H1 (cell line): ENCODE measurements around the gene ZBTB8B. TPM values are rescaled to one million over a fixed set of nuclear protein-coding genes. Genes with fewer than 3 reads are reported as not detected.
"Not testable (repeated sequence)": the region's sequence is repeated elsewhere in the genome, so short reads cannot be mapped to it uniquely, and the experiment has no call there.

Experiments
- CTCF ChIA-PET: fragments of 300-600 bp; sonication (Branson Sonifier 250); formaldehyde crosslinking; loops from one replicate; lab custom pipeline; 2021; ENCODE audit not compliant: partially characterized antibody; lab: Charles Lee
- POLR2A ChIA-PET: fragments of 300-600 bp; sonication (Branson Sonifier 250); formaldehyde crosslinking; loops from one replicate; lab custom pipeline; 2021; ENCODE audit warnings: inconsistent platforms; ENCODE audit not compliant: partially characterized antibody; lab: Charles Lee
- DNase-seq, 2 experiments: peaks; one replicate each; pipeline versions ENCODE4 v3.0.0 to v3.0.0-alpha.2; 2010 to 2022; ENCODE audit warnings: low spot score in 2 of 2, low read depth in 1 of 2, mixed read lengths in 1 of 2
- FAIRE-seq: peaks from 2 replicates; lab custom pipeline; 2011; peaks lifted over from hg19 to GRCh38; lab: Jason Lieb, UNC
- H2AFZ ChIP-seq: 2 replicates; pipeline ENCODE4 v1.8.1; 2012; ENCODE audit warnings: low read length, inconsistent platforms
- H2AK5ac ChIP-seq: 2 replicates; pipeline ENCODE4 v1.6.1; 2013; ENCODE audit warnings: low read depth, low read length
- H2BK120ac ChIP-seq: replicated peaks from 2 replicates; pipeline ENCODE3; 2013; ENCODE audit warnings: low read depth, low read length, inconsistent platforms
- H2BK12ac ChIP-seq: 2 replicates; pipeline ENCODE4 v1.6.1; 2013; ENCODE audit warnings: low read depth, low read length
- H2BK15ac ChIP-seq: 2 replicates; pipeline ENCODE4 v1.6.1; 2013; ENCODE audit warnings: low read length
- H2BK20ac ChIP-seq: 2 replicates; pipeline ENCODE4 v1.6.1; 2013; ENCODE audit warnings: low read length
- H2BK5ac ChIP-seq: 2 replicates; pipeline ENCODE4 v1.6.1; 2013; ENCODE audit warnings: low read depth, low read length
- H3K14ac ChIP-seq: 2 replicates; pipeline ENCODE4 v1.6.1; 2013; ENCODE audit warnings: inconsistent platforms; ENCODE audit not compliant: insufficient read length
- H3K18ac ChIP-seq: 2 replicates; pipeline ENCODE4 v1.6.1; 2013; ENCODE audit warnings: low read length; ENCODE audit errors: extremely low read depth
- H3K23ac ChIP-seq: 2 replicates; pipeline ENCODE4 v1.6.1; 2013; ENCODE audit warnings: inconsistent platforms; ENCODE audit not compliant: insufficient read length
- H3K23me2 ChIP-seq: 2 replicates; pipeline ENCODE4 v1.6.1; 2013; ENCODE audit warnings: low read depth, low read length
- H3K27ac ChIP-seq: 2 replicates; pipeline ENCODE4 v1.6.1; 2011; ENCODE audit warnings: low read depth, low read length, inconsistent platforms
- H3K27me3 ChIP-seq, 4 experiments: replicated peaks in 1 of 4; 1 replicate in 1 of 4; 2 replicates in 3 of 4; pipeline versions ENCODE4 v1.6.1 to v1.8.1; 2011 to 2013; ENCODE audit warnings: low read length in 3 of 4, mild to moderate bottlenecking in 3 of 4, inconsistent platforms in 2 of 4, mixed read lengths in 2 of 4, moderate library complexity in 1 of 4; ENCODE audit not compliant: control insufficient read depth in 3 of 4, insufficient read depth in 3 of 4; ENCODE audit errors: extremely low read depth in 1 of 4
- H3K36me3 ChIP-seq, 4 experiments: 2 replicates each; pipeline versions ENCODE4 v1.6.1 to v1.8.1; 2011 to 2013; ENCODE audit warnings: mild to moderate bottlenecking in 4 of 4, low read length in 3 of 4, moderate library complexity in 2 of 4, control low read depth in 1 of 4, inconsistent platforms in 1 of 4; ENCODE audit not compliant: insufficient read depth in 4 of 4, control insufficient read depth in 2 of 4
- H3K4ac ChIP-seq: replicated peaks from 2 replicates; pipeline ENCODE3; 2013; ENCODE audit warnings: low read length, low read depth, mixed read lengths, inconsistent platforms; ENCODE audit not compliant: insufficient read length
- H3K4me1 ChIP-seq, 4 experiments: replicated peaks in 1 of 4; 1 replicate in 1 of 4; 2 replicates in 3 of 4; pipeline versions ENCODE4 v1.6.1 to v1.8.1; 2011 to 2013; ENCODE audit warnings: low read length in 3 of 4, inconsistent platforms in 2 of 4, mixed read lengths in 1 of 4; ENCODE audit not compliant: insufficient read depth in 4 of 4, control insufficient read depth in 3 of 4
- H3K4me2 ChIP-seq, 2 experiments: 2 replicates each; pipeline versions ENCODE4 v1.6.1 to v1.8.1; 2011 to 2013; ENCODE audit warnings: low read depth in 2 of 2, low read length in 2 of 2, control low read depth in 1 of 2, inconsistent platforms in 1 of 2, mild to moderate bottlenecking in 1 of 2; ENCODE audit not compliant: insufficient read depth in 1 of 2
- H3K4me3 ChIP-seq, 4 experiments: fragments of 200-600, 300-600 bp in 1 of 4; sonication (generic), shearing (Covaris generic), sonication (Bioruptor Twin) in 1 of 4; 2 replicates each; pipeline versions ENCODE4 v1.5.1 to v1.8.1; 2011 to 2016; ENCODE audit warnings: low read length in 4 of 4, low read depth in 3 of 4, control low read depth in 2 of 4, inconsistent platforms in 2 of 4, mild to moderate bottlenecking in 2 of 4, mixed read lengths in 1 of 4, moderate library complexity in 1 of 4; ENCODE audit not compliant: insufficient read depth in 2 of 4; ENCODE audit errors: extremely low read depth in 1 of 4
- H3K56ac ChIP-seq: replicated peaks from 2 replicates; pipeline ENCODE3; 2013; ENCODE audit warnings: low read depth, mild to moderate bottlenecking, mixed read lengths, low read length, inconsistent platforms; ENCODE audit not compliant: insufficient read length
- H3K79me1 ChIP-seq: 2 replicates; pipeline ENCODE4 v1.6.1; 2013; ENCODE audit warnings: low read depth, low read length, control low read depth
- H3K79me2 ChIP-seq, 2 experiments: 2 replicates each; pipeline versions ENCODE4 v1.6.1 to v1.8.1; 2012 to 2013; ENCODE audit warnings: low read length in 2 of 2, mild to moderate bottlenecking in 2 of 2, inconsistent platforms in 1 of 2; ENCODE audit not compliant: insufficient read depth in 2 of 2, control insufficient read depth in 1 of 2
- H3K9ac ChIP-seq, 4 experiments: replicated peaks in 1 of 4; 1 replicate in 1 of 4; 2 replicates in 3 of 4; pipeline versions ENCODE4 v1.6.1 to v1.8.1; 2011 to 2013; ENCODE audit warnings: low read depth in 3 of 4, low read length in 3 of 4, control low read depth in 2 of 4, mild to moderate bottlenecking in 2 of 4, moderate library complexity in 2 of 4, inconsistent platforms in 1 of 4; ENCODE audit errors: extremely low read depth in 1 of 4
- H3K9me3 ChIP-seq, 2 experiments: 2 replicates each; pipeline versions ENCODE4 v1.6.1 to v1.8.1; 2012 to 2013; ENCODE audit warnings: mild to moderate bottlenecking in 2 of 2, moderate library complexity in 2 of 2, control low read depth in 1 of 2, inconsistent platforms in 1 of 2, low read depth in 1 of 2, low read length in 1 of 2, mixed read lengths in 1 of 2; ENCODE audit not compliant: insufficient read depth in 2 of 2
- H4K20me1 ChIP-seq, 2 experiments: replicated peaks in 1 of 2; 2 replicates each; pipeline versions ENCODE3 to v1.8.1; 2011 to 2013; ENCODE audit warnings: inconsistent platforms in 2 of 2, low read length in 2 of 2, mild to moderate bottlenecking in 1 of 2; ENCODE audit not compliant: insufficient read depth in 2 of 2, control insufficient read depth in 1 of 2
- H4K5ac ChIP-seq: 2 replicates; pipeline ENCODE4 v1.6.1; 2013; ENCODE audit warnings: low read length, low read depth, mixed read lengths, inconsistent platforms; ENCODE audit not compliant: insufficient read length
- H4K8ac ChIP-seq: 2 replicates; pipeline ENCODE4 v1.8.0; 2013; ENCODE audit warnings: mild to moderate bottlenecking, moderate library complexity, low read length, inconsistent platforms; ENCODE audit not compliant: insufficient read depth; ENCODE audit errors: extremely low read depth
- H4K91ac ChIP-seq: replicated peaks from 2 replicates; pipeline ENCODE3; 2013; ENCODE audit warnings: low read length, mixed read lengths, inconsistent platforms; ENCODE audit not compliant: insufficient read length
- WGBS, 2 experiments: shearing (Covaris generic) in 1 of 2; methylation state at CpG; one replicate each; pipeline versions ENCODE4 v1.1.6 to v1.1.7; 2013 to 2015; ENCODE audit warnings: low lambda C conversion rate in 2 of 2, mixed read lengths in 2 of 2, inconsistent platforms in 1 of 2, low coverage in 1 of 2, missing lambda C conversion rate in 1 of 2; ENCODE audit not compliant: insufficient replicate concordance in 2 of 2, insufficient coverage in 1 of 2, insufficient read length in 1 of 2; ENCODE audit errors: extremely low coverage in 1 of 2, missing lambda C conversion rate in 1 of 2; 5-methylcytosine and 5-hydroxymethylcytosine counted together
- polyA plus RNA-seq, 7 experiments: library from polyadenylated mRNA; depleted of rRNA in 3 of 7; stranded (reverse) in 5 of 7; unstranded in 2 of 7; fragments of >200 nt in 5 of 7; fragments of 200-250 nt in 2 of 7; gene quantifications; 1 replicate in 5 of 7; 2 replicates in 1 of 7; 4 replicates in 1 of 7; pipeline versions ENCODE4 v1.2.1 to v1.2.3, GENCODE V29; 2011 to 2013; ENCODE audit warnings: missing spikeins in 2 of 7, mixed read lengths in 2 of 7
- total RNA-seq: library from RNA; stranded (reverse); fragmentation: NEBNext Ultra II Directional; extraction: Animal tissue kit (Norgen Biotek cat#: 25700); gene quantifications from 2 replicates; pipeline ENCODE4 v1.2.1, GENCODE V29; 2021

ZBTB8B gene
- total and polyA plus RNA-seq, 2 of the 8 experiments (the other 6 are each of a cell fraction or from before 2014, with no cell fraction given), result 1.3 to 3.7 TPM

DNA sequence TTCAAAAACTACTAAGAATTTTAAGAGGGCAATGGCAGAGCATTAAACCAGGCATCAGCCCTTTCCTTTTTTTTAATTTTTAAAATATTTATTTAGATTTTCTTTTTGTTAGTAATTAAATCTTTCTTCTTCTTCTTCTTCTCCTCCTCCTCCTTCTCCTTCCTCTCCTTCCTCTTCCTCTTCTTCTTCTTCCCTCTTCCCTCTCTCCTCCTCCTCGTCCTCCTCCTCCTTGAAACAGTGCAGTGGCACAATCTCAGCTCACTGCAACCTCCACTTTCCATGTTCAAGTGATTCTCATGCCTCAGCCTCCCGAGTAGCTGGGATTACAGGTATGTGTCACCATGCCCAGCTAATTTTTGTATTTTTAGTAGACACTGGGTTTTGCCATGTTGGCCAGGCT, 1.9 kb upstream of the ZBTB8B start:
- H2AK5ac ChIP-seq, H3K18ac ChIP-seq, H2AFZ ChIP-seq, H3K4me1 ChIP-seq, H2BK12ac ChIP-seq, H3K14ac ChIP-seq, H4K5ac ChIP-seq, H3K27me3 ChIP-seq, H3K27ac ChIP-seq, H3K4ac ChIP-seq, H4K20me1 ChIP-seq, H3K79me1 ChIP-seq, H3K56ac ChIP-seq, H3K9ac ChIP-seq, H3K36me3 ChIP-seq, H3K23ac ChIP-seq, H4K8ac ChIP-seq, H2BK120ac ChIP-seq, H2BK15ac ChIP-seq, DNase-seq, H2BK20ac ChIP-seq, H3K4me3 ChIP-seq, H3K79me2 ChIP-seq, H4K91ac ChIP-seq, H2BK5ac ChIP-seq, FAIRE-seq, H3K4me2 ChIP-seq: not testable (repeated sequence)
- ChIA-PET POLR2A (interaction anchor here (0.9 kb wide), 1 partner anchor 191 kb away, joined by 3 read pairs; no protein-coding TSS in a partner anchor), CTCF (interaction anchor here (0.5 to 1.8 kb wide), 6 partner anchors 14 to 251 kb away, joined by 3 to 8 read pairs (median 4); no protein-coding TSS in a partner anchor)
- WGBS, 2 experiments, result 90% methylated on average over 2 of the region's 2 CpGs; no CpG with 5 or more reads in 1 of the 2 experiments
- Histone ChIP-seq H3K9me3 (peaks cover 16 to 18% of the 10 kb centered on the region in 2 experiments; a peak in 3 of 4 replicates), H3K23me2 (peaks cover 12% of the 10 kb centered on the region)
